ENCODE results near the gene TRIM74. TPM values are rescaled to one million over a fixed set of nuclear protein-coding genes. Genes with fewer than 3 reads are reported as not detected.
"Not testable (repeated sequence)": the region's sequence is repeated elsewhere in the genome, so short reads cannot be mapped to it uniquely, and the experiment has no call there.

TRIM74 gene
- total RNA-seq, 1 donor from 2014 or later: 0.76 TPM

GRCh38 chr7:72960029-72960428, 9.2 kb downstream of the TRIM74 start:
- not testable (repeated sequence) for DNase-seq (ENCODE audit: extremely low read depth, low read depth, low spot score)

GRCh38 chr7:72954563-72955198, 14.6 kb downstream of the TRIM74 start:
- not testable (repeated sequence) for DNase-seq (ENCODE audit: extremely low read depth, low read depth, low spot score)

GRCh38 chr7:72953901-72954562, 15.2 kb downstream of the TRIM74 start:
- not testable (repeated sequence) for DNase-seq (ENCODE audit: extremely low read depth, low read depth, low spot score)

GRCh38 chr7:72950432-72950831, 18.8 kb downstream of the TRIM74 start:
- DNase-seq (ENCODE audit: extremely low read depth, low read depth, low spot score): not testable (repeated sequence)

- not testable (repeated sequence) for DNase-seq (ENCODE audit: extremely low read depth, low read depth, low spot score)
Measured at GRCh38 chr7:72949686-72950085, 19.6 kb downstream of the TRIM74 start.

GRCh38 chr7:72949276-72949675, 20.0 kb downstream of the TRIM74 start:
- DNase-seq (ENCODE audit: extremely low read depth, low read depth, low spot score): not testable (repeated sequence)

- not testable (repeated sequence) for DNase-seq (ENCODE audit: extremely low read depth, low read depth, low spot score)
Measured at GRCh38 chr7:72948714-72949113, 20.6 kb downstream of the TRIM74 start.

- DNase-seq (ENCODE audit: extremely low read depth, low read depth, low spot score): not testable (repeated sequence)
Measured at GRCh38 chr7:72946130-72946745, 23.0 kb downstream of the TRIM74 start.

- not testable (repeated sequence) for DNase-seq (ENCODE audit: extremely low read depth, low read depth, low spot score)
Measured at GRCh38 chr7:72945597-72945996, 23.7 kb downstream of the TRIM74 start.

GRCh38 chr7:72944937-72945336, 24.3 kb downstream of the TRIM74 start:
- not testable (repeated sequence) for DNase-seq (ENCODE audit: extremely low read depth, low read depth, low spot score)

GRCh38 chr7:72942956-72943355, 26.3 kb downstream of the TRIM74 start:
- not testable (repeated sequence) for DNase-seq (ENCODE audit: extremely low read depth, low read depth, low spot score)

GRCh38 chr7:72942022-72942705, 27.1 kb downstream of the TRIM74 start:
- DNase-seq (ENCODE audit: extremely low read depth, low read depth, low spot score): not testable (repeated sequence)

GRCh38 chr7:72928216-72928615, 41.0 kb downstream of the TRIM74 start:
- not testable (repeated sequence) for DNase-seq (ENCODE audit: extremely low read depth, low read depth, low spot score)

GRCh38 chr7:72927791-72928190, 41.5 kb downstream of the TRIM74 start:
- not testable (repeated sequence) for DNase-seq (ENCODE audit: extremely low read depth, low read depth, low spot score)

- no peak for DNase-seq (ENCODE audit: extremely low read depth, low read depth, low spot score)
Measured at GRCh38 chr7:72925546-72926120, 43.6 kb downstream of the TRIM74 start.

GRCh38 chr7:72924733-72925545, 44.3 kb downstream of the TRIM74 start, which contains the start of gene POM121:
Gene POM121 (plus strand): TSS chr7:72925095. CDS start chr7:72925122, 27 bp downstream.
- DNase-seq (ENCODE audit: extremely low read depth, low read depth, low spot score): peak; percentile 20

- DNase-seq (ENCODE audit: extremely low read depth, low read depth, low spot score): no peak
Measured at GRCh38 chr7:72924386-72924732, 44.9 kb downstream of the TRIM74 start.

GRCh38 chr7:72919256-72919775, 50.0 kb downstream of the TRIM74 start:
- no peak for DNase-seq (ENCODE audit: extremely low read depth, low read depth, low spot score)

GRCh38 chr7:72914756-72915525, 54.3 kb downstream of the TRIM74 start:
- DNase-seq (ENCODE audit: extremely low read depth, low read depth, low spot score): peak; percentile 27

Data from glomerular endothelial cell (primary cell).